WTC11 (cell line): ENCODE results near the gene MMUT.

ENCODE experiments used
- CREB1 ChIP-seq: sonication (generic); formaldehyde crosslinking; IDR thresholded peaks from 2 replicates; pipeline ENCODE4 v1.8.0; 2023; ENCODE audit warnings: mild to moderate bottlenecking, missing genetic modification reagents
- CTCF ChIP-seq: fragments of 200-600 bp; IDR thresholded peaks from 2 replicates; pipeline ENCODE4 v1.8.0; 2022; ENCODE audit warnings: antibody characterized with exemption
- E2F5 ChIP-seq: sonication (generic); formaldehyde crosslinking; IDR thresholded peaks from 2 replicates; pipeline ENCODE4 v1.8.1; 2022; ENCODE audit warnings: mild to moderate bottlenecking, moderate library complexity, missing genetic modification reagents
- ESRRA ChIP-seq: sonication (generic); formaldehyde crosslinking; IDR thresholded peaks from 2 replicates; pipeline ENCODE4 v1.8.1; 2022; ENCODE audit warnings: mild to moderate bottlenecking, missing genetic modification reagents, borderline replicate concordance
- HMGXB4 ChIP-seq: sonication (generic); formaldehyde crosslinking; IDR thresholded peaks from 2 replicates; pipeline ENCODE4 v1.8.1; 2023; ENCODE audit warnings: mild to moderate bottlenecking, moderate library complexity, missing genetic modification reagents
- PRDM15 ChIP-seq: sonication (generic); formaldehyde crosslinking; IDR thresholded peaks from 2 replicates; pipeline ENCODE4 v1.8.0; 2022; ENCODE audit warnings: missing genetic modification reagents
- STAT6 ChIP-seq: sonication (generic); formaldehyde crosslinking; conservative IDR thresholded peaks from 2 replicates; pipeline ENCODE4 v1.8.1; 2023; ENCODE audit warnings: mild to moderate bottlenecking, low read depth, missing genetic modification reagents, moderate library complexity
- ZNF281 ChIP-seq: sonication (generic); formaldehyde crosslinking; IDR thresholded peaks from 2 replicates; pipeline ENCODE4 v1.8.0; 2023; ENCODE audit warnings: mild to moderate bottlenecking, missing genetic modification reagents
- ZNF512 ChIP-seq: sonication (generic); formaldehyde crosslinking; IDR thresholded peaks from 2 replicates; pipeline ENCODE4 v1.8.1; 2022; ENCODE audit warnings: missing genetic modification reagents, borderline replicate concordance

- TF ChIP-seq CTCF (no peak), PRDM15 (CRISPR knock-in tag) (no peak), E2F5 (no peak), ZNF512 (CRISPR knock-in tag) (no peak), ZNF281 (CRISPR knock-in tag) (no peak), CREB1 (CRISPR knock-in tag) (no peak), HMGXB4 (CRISPR knock-in tag) (no peak), ESRRA (CRISPR knock-in tag) (no peak), STAT6 (CRISPR knock-in tag) (no peak)
Measured at GRCh38 chr6:49509342-49509741, 46.3 kb upstream of the MMUT start.
